HG02938 (cell line): ENCODE measurements around the gene SLC38A4.

Experiments used
- ATAC-seq: cut with Tn5 transposase; IDR thresholded peaks from one replicate; pipeline ENCODE4 v1.9.1; 2021; ENCODE audit warnings: mild to moderate bottlenecking, moderate library complexity; ENCODE audit not compliant: unreplicated experiment

SLC38A4 gene

DNA sequence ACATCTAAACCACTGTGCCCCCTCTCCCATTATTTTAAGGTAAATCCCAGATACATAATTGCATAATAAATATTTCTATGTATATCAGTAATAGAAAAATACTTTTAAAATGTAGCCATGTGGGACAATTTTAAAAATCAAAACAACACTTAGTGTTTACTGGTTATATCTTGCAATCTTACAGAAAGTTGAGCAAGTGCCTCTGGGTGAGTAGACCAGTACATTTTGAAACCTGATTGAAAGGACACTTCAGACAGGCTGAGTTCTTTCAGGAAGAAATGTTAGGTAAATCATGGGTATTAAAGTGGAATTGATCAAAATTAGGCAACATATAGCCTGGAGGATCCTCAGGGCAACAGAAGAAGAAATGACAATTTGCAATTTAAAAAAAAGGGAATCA lies 7.2 kb downstream of the SLC38A4 start:
- no peak for ATAC-seq

DNA sequence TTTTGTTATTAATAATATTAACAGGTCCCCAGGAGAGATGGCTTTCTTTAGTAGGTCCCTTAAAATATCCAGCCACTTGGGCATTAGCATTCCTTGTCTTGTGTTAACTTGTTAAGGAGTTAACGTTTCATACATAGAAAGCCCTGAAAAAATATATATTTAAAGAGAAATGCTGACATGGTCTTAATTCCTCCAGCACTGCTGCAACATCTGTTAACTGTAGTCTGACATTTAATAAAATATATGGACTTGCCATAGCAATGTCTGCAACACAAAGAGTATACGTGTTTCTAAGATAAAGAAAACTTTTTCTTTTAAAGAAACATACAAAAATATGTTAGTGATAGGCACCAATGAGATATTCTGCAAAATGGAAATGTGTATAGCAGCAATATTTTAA lies 10.0 kb downstream of the SLC38A4 start:
- no peak for ATAC-seq

DNA sequence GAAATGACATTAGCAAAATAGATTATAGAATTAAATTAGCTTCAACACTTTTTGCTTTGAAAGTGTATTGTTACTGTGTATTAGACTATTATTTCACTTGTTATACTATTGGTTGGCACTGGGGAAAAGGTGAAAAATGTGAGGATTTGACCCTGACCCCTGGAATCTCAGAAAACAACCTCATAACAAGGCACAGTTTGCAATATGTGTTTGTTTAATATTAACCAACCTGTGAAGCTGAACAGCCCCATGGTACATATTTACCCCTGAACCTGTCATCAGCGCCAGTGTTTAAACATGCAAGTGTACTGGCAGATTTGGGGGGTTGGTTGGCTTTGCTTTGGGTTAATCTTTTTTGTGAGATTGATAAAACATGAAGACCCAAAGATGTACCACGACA lies 11.7 kb downstream of the SLC38A4 start:
- ATAC-seq, result no peak

DNA sequence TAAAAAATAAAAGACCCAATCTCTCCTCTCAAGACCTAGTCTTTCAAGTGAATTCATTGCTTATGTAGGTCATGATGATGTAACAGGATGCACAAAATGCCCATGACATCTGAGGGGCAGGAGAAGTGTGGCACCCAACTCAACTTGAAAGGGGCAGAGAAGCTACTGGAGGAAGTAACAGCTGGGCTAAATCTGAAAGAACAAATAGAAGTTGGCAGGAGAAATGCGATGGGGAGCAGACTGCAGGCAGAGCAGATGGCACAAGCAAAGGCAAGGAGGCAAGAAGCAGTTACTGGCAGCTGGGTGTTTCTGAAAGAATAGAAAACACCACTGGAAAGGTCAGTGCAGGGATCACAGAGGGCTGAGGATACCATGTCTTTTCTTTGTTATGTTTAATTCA lies 14.6 kb downstream of the SLC38A4 start:
- ATAC-seq, result no peak

- ATAC-seq, result no peak
Measured at GRCh38 chr12:46808955-46809697, 16.7 kb downstream of the SLC38A4 start.

DNA sequence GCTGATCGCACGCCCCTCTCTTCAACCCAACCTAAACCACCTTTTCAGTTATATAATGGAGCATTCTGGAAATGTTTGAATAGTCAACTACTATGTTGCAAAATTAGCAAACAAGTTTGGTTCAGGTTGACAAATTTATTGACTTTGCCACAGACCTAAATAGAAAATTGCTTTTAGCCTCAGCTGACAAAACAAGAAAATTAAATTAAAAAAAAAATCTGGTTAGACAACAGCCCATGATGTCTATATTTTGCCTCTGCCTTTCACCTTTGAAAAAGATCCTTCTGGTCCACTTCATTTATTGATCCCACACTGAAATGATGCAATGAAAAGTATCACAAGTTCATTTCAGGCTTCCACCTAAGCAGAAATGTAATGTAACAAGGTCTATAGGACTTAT lies 17.5 kb downstream of the SLC38A4 start:
- ATAC-seq, result no peak

- no peak for ATAC-seq
Measured at GRCh38 chr12:46804054-46804453, 21.7 kb downstream of the SLC38A4 start.

DNA sequence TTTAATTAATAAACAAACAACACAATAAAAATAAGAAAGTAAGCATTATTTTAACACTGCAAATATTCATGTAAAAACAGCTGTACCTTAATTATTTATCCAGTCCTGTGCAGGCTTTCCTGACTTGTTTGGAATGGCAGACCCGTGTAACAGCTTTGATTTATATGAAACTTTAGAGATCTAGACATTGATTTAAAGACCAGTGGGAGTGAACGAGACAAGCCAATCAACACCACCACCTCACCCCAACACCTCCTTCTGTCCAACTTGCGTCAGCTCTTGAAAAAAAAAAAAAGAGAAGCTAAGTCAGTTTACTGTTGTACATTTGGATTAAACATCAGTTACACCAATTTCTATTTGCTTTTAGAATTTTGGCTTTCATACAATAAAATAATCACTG lies 22.3 kb downstream of the SLC38A4 start:
- ATAC-seq, result no peak

GRCh38 chr12:46801293-46801692 lies 24.5 kb downstream of the SLC38A4 start:
- ATAC-seq, result no peak

DNA sequence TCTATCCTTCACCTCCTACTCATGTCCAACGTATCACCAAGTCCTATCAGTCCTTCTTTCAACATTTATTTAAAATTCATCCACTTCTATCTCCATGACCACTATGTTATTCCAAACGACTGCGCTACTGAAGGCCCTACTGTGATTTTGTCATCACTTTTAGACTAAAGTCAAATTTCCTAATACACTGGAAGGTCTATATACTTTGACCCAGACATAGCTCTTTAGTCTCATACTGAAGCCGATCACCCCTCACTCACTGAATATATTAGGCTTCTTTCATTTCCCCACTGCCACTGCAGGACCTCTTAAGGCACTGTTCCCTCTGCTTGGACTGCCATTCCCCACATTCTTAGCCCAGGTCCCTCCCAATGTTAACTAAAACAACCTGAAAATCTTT lies 25.6 kb downstream of the SLC38A4 start:
- no peak for ATAC-seq

GRCh38 chr12:46798648-46799047 lies 27.1 kb downstream of the SLC38A4 start:
- ATAC-seq, result no peak

DNA sequence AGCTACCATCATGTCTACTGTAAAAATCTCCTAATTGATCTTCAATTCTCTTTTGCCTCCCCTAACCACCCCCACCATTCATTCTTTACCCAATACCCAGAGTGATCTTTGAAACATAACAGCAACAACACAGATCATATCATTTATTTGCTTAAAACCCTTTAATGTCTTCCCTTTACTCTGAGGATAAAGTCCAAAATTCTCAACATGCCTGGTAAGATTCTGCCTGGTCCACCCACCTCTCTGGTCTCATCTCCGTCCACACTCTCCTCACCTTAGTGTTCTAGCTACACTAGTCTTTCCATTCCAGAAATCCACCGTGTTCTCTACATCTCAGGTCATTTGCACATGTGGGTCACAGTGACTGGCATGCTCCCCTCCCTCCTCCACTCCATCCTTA lies 27.7 kb downstream of the SLC38A4 start:
- no peak for ATAC-seq

DNA sequence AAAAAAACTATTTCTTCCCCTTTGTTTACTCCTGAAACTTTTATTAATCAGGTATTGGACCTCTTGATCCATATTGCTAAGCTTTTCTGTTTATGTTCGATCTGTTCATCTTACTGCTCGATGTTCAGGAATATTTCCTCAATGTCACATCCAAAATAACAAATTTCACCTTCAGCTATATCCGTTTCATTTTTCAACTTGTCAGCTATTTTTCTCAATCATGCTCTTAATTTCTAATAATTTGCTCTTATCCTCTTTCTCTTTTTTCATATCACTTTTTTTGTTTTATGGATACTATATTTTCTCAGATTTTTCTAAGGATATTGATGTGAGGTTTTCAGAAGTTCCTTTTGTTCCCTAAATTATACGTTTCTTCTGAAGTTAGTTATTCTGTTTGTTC lies 29.8 kb downstream of the SLC38A4 start:
- no peak for ATAC-seq

DNA sequence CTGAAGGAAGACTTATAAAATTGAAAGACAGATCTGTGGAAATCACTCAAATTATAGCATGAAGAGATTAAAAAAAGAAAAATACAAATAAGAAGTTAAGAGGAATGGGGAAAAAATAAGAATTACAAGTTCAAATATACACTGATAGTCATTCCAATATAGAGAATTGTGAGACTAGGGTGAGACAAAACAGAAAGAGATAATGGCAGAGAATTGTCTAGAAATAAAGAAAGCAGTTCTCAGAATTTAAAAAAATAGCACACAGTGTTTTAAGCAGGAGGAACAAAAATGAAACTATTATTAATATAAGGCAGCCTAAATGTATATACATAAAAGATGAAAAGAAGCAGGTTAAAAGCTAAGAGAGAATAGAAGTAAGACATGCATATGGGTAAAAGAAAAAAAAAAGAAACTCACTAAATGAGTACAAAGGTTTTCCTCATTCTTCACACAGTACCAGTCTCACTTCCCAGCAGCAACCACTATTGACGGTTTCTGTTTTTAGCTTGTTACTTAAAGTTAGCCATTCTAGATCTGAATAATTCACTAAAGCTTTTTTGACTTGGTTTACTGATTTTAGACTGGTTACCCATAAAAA lies 31.1 kb downstream of the SLC38A4 start:
- ATAC-seq, result peak; percentile 76

- ATAC-seq, result no peak
Measured at GRCh38 chr12:46792925-46793324, 32.9 kb downstream of the SLC38A4 start.

DNA sequence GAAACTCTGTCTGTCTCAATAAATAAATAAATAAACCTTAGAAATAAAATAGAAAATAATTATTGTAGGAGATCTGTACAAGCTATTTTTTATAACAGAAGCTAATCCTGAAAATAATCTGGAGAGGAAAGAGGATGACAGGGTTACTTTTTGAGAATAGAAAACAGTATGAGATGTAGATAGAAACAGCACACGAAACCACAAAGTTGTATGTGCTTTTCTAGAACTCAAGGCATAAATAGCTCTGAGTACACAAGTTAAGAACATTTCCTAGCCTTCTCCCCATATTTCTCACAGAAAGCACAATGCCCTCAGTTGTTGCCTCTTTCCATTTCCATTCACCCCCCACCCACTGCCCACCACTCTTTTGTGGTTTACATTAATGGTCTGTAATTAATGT lies 35.7 kb downstream of the SLC38A4 start:
- no peak for ATAC-seq

GRCh38 chr12:46788072-46788887 lies 37.5 kb downstream of the SLC38A4 start:
- no peak for ATAC-seq

DNA sequence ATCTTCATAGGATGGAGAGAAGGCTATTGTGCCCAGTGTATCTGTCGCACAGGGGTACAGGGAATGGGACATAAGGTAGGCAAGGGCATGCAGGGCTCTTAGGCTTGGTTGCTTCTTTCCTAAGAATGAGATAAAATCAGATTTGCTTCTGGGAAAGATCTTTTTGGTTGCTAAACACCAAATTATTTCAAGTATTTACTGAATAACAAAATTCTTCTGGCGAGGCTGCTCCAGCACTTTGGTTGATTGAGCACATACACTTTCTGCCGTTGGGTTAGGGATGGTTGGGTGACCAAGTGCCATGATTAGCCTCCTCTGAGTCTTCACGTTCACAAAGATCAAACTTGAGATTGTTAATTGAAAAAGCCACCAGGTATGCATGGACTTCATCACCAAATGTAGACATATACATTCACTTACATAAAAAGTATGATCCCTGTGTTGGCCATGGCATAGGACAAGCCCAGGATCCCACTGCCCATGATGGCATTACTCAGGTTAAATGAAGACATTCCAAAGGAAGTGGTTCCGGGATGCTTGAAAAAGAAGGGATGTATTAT lies 38.2 kb downstream of the SLC38A4 start:
- ATAC-seq, result no peak

DNA sequence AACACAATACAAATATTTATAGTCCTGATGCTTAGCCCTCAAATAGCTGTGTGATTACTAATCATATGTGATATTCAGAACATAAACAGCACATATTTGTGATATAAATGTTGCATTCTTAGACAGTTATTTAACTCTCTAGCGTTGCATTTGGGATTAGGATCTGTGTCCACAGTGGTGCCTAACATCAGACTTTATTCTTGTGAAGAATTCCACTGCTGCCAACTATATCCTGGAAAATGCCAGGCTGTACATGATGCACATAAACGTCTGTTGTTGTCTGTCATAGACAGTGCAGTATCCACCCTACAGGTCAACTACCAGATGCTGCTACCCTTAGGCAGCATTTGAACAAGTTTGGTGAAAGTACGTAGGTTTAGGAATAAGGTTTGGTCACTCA lies 39.0 kb downstream of the SLC38A4 start:
- ATAC-seq, result no peak

GRCh38 chr12:46785382-46785781 lies 40.4 kb downstream of the SLC38A4 start:
- no peak for ATAC-seq

GRCh38 chr12:46783871-46784270 lies 41.9 kb downstream of the SLC38A4 start:
- no peak for ATAC-seq

GRCh38 chr12:46779879-46780278 lies 45.9 kb downstream of the SLC38A4 start:
- no peak for ATAC-seq
